Lung (tissue), 12 donors: ENCODE measurements around the gene EPPIN. TPM values are rescaled to one million over a fixed set of nuclear protein-coding genes. Genes with fewer than 3 reads are reported as not detected.

Experiments used
- ATAC-seq: fragments of 200-7000 bp; cut with Tn5 transposase; one replicate; pipeline ENCODE4 v1.9.1; 2020; ENCODE audit warnings: moderate number of reproducible peaks; ENCODE audit not compliant: insufficient read depth, low FRiP score
- DNase-seq, 3 donors: peaks; one replicate each; pipeline ENCODE4 v3.0.0-alpha.2; 2013 to 2017
- H3K27ac ChIP-seq, 2 donors: one replicate each; pipeline ENCODE4 v1.5.1; 2013; ENCODE audit warnings: mild to moderate bottlenecking in 2 of 2, moderate library complexity in 2 of 2, control low read depth in 1 of 2, inconsistent platforms in 1 of 2, low read depth in 1 of 2, low read length in 1 of 2
- H3K27me3 ChIP-seq, 3 donors: one replicate each; pipeline ENCODE4 v1.5.1; 2013; ENCODE audit warnings: low read length in 2 of 3; ENCODE audit not compliant: control insufficient read depth in 3 of 3, insufficient read depth in 3 of 3
- H3K36me3 ChIP-seq, 4 donors: one replicate each; pipeline ENCODE4 v1.5.1; 2013; ENCODE audit warnings: low read length in 4 of 4, mild to moderate bottlenecking in 1 of 4, moderate library complexity in 1 of 4; ENCODE audit not compliant: control insufficient read depth in 4 of 4, insufficient read depth in 4 of 4
- H3K4me1 ChIP-seq, 5 donors: one replicate each; pipeline ENCODE4 v1.5.1; 2013; ENCODE audit warnings: low read length in 5 of 5, mild to moderate bottlenecking in 2 of 5, moderate library complexity in 1 of 5; ENCODE audit not compliant: control insufficient read depth in 5 of 5, insufficient read depth in 5 of 5
- H3K4me3 ChIP-seq: one replicate; pipeline ENCODE4 v1.5.1; 2013; ENCODE audit warnings: mild to moderate bottlenecking, control low read depth, moderate library complexity
- H3K9ac ChIP-seq, 2 donors: one replicate each; pipeline ENCODE4 v1.5.1; 2013; ENCODE audit warnings: low read length in 2 of 2, control low read depth in 1 of 2; ENCODE audit not compliant: insufficient read depth in 1 of 2
- H3K9me3 ChIP-seq, 4 donors: one replicate each; pipeline ENCODE4 v1.5.1; 2013; ENCODE audit warnings: low read length in 3 of 4, mild to moderate bottlenecking in 1 of 4, moderate library complexity in 1 of 4; ENCODE audit not compliant: control insufficient read depth in 4 of 4, insufficient read depth in 3 of 4
- WGBS, 2 donors: extraction: QIAGEN DNeasy Blood & Tissue Kit; methylation state at CpG; one replicate each; pipeline ENCODE4 v1.1.7; 2013; 5-methylcytosine and 5-hydroxymethylcytosine counted together
- polyA plus RNA-seq, 2 donors: library from polyadenylated mRNA; stranded (reverse); fragments of 200-250 nt; gene quantifications; one replicate each; pipeline ENCODE4 v1.2.1, GENCODE V29; 2013
- total RNA-seq, 2 donors: library from RNA; depleted of rRNA in 1 of 2; stranded (reverse); fragments of >200 nt in 1 of 2; gene quantifications; one replicate each; pipeline ENCODE4 v1.2.1, GENCODE V29; 2014 to 2021
- TF ChIP-seq, protein P1 (sequence below): IDR thresholded peaks from 2 replicates; pipeline ENCODE4 v1.5.1; 2012; ENCODE audit warnings: mild to moderate bottlenecking; ENCODE audit errors: control extremely low read depth, extremely low read depth
- donor health status: control.
- donor health status: control.
- donor health status: Bipolar disorder and iron deficiency.
- donor health status: healthy.
- donor health status: DM: yes; HTN: yes; CAD: no.

Gene EPPIN
- total and polyA plus RNA-seq, 4 donors: 0.09 to 1.3 (median 0.33) TPM

DNA sequence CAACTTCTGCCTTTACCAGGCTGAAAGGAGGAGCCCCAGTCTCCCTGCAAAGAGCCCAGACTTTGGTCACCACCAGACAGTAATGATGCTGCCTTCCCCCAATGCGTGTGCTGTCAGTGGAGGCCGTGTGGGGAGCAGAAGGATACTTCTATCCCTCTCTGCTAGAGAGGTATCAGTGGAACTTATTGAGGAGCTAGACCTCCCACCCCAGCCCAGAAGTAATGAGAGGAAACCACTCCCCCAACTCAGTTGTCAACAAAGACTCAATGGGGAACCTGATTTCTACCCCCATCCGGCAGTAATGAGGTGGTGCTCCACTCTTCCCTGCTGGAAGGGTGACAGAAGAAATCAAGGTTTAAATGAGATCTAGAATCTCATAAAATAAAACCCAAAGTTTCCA is 36.3 kb upstream of the EPPIN start:
- no peak overlapping the region for H3K4me3 ChIP-seq
- no peak overlapping the region for H3K9ac ChIP-seq
- H3K36me3 ChIP-seq: no peaks in the 10 kb centered on the region
- no peak overlapping the region for H3K27ac ChIP-seq
- TF ChIP-seq, protein P1, sequence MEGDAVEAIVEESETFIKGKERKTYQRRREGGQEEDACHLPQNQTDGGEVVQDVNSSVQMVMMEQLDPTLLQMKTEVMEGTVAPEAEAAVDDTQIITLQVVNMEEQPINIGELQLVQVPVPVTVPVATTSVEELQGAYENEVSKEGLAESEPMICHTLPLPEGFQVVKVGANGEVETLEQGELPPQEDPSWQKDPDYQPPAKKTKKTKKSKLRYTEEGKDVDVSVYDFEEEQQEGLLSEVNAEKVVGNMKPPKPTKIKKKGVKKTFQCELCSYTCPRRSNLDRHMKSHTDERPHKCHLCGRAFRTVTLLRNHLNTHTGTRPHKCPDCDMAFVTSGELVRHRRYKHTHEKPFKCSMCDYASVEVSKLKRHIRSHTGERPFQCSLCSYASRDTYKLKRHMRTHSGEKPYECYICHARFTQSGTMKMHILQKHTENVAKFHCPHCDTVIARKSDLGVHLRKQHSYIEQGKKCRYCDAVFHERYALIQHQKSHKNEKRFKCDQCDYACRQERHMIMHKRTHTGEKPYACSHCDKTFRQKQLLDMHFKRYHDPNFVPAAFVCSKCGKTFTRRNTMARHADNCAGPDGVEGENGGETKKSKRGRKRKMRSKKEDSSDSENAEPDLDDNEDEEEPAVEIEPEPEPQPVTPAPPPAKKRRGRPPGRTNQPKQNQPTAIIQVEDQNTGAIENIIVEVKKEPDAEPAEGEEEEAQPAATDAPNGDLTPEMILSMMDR: no peak
- WGBS, 2 donors: 59 to 75% methylated on average over 3 of the region's 3 CpGs
- no peak for DNase-seq
- H3K4me1 ChIP-seq: no peaks in the 10 kb centered on the region
- H3K27me3 ChIP-seq: peaks cover 0 to 3% (median 0%) of the 10 kb centered on the region in 3 donors
- H3K9me3 ChIP-seq: no peaks in the 10 kb centered on the region
- no peak for ATAC-seq

GRCh38 chr20:45581702-45582101 is 34.5 kb upstream of the EPPIN start:
- Histone ChIP-seq H3K27me3 (peaks cover 0 to 3% (median 0%) of the 10 kb centered on the region in 3 donors), H3K4me1 (no peaks in the 10 kb centered on the region), H3K9me3 (no peaks in the 10 kb centered on the region), H3K4me3 (no peak overlapping the region), H3K36me3 (no peaks in the 10 kb centered on the region), H3K27ac (no peak overlapping the region), H3K9ac (no peak overlapping the region)
- DNase-seq: no peak
- TF ChIP-seq, protein P1: no peak
- ATAC-seq: no peak

DNA sequence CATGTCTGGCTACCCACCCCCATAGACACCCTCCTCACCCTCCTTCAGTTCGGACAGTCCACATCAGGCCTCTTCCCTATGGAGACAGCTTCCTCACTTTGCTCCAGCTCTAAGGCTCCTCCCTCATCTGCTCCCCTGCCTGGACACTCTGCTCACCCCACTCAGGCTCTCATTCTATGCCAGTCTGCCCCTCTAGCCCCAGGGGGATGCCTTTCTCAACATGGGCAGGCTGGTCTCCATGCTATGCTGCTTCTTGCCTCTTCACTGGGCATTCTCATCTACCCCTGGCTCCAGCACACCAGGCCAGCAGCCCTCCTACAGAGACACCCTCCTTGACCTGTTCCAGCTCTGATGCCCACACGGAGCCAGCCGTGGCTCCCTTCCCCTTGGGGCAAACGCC is 32.0 kb upstream of the EPPIN start, which contains the start of gene WFDC8:
Gene WFDC8 (minus strand): TSS at position 101 of the 400 bp plus-strand sequence. CDS start 37 bp downstream, at position 64.
- H3K36me3 ChIP-seq: no peaks in the 10 kb centered on the region
- no peak within 1 kb of the TSS for H3K9ac ChIP-seq
- ATAC-seq (no peak), DNase-seq (no peak)
- peaks cover 0 to 6% (median 0%) of the 10 kb centered on the region in 5 donors for H3K4me1 ChIP-seq
- TF ChIP-seq, protein P1: no peak
- no peak within 1 kb of the TSS for H3K27ac ChIP-seq
- 72 to 76% methylated on average over 4 of the region's 4 CpGs for WGBS, 2 donors
- no peak within 1 kb of the TSS for H3K4me3 ChIP-seq
- no peaks in the 10 kb centered on the region for H3K9me3 ChIP-seq
- peaks cover 0 to 3% (median 0%) of the 10 kb centered on the region in 3 donors for H3K27me3 ChIP-seq

DNA sequence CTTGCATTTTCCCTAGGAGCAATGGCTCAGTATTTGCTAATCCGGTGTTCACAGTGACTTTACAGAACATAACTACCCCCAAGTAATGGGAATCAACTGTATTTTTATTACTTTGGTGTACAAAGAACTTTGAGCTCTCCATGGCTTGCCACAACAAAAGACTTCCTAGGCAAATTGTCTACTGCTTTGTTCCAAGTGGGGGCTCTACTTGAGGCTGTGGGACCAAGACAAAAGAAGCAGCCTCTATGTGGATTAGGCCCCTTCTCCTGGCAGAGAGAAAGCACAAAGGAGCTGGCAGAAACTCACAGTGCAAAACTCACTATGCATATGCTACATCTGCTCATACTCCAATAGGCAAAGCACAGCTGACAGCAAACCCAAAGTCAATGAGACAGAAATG is 31.0 kb upstream of the EPPIN start:
- H3K27ac ChIP-seq: no peak overlapping the region
- peaks cover 0 to 3% (median 0%) of the 10 kb centered on the region in 3 donors for H3K27me3 ChIP-seq
- H3K4me1 ChIP-seq: peaks cover 0 to 6% (median 0%) of the 10 kb centered on the region in 5 donors
- no peak overlapping the region for H3K4me3 ChIP-seq
- TF ChIP-seq, protein P1: no peak
- WGBS, 2 donors: 83 to 88% methylated on average over 1 of the region's 1 CpG
- no peaks in the 10 kb centered on the region for H3K36me3 ChIP-seq
- no peak overlapping the region for H3K9ac ChIP-seq
- DNase-seq (no peak), ATAC-seq (no peak)
- H3K9me3 ChIP-seq: no peaks in the 10 kb centered on the region
